Vagina (tissue), 2 donors: ENCODE results near the gene AXIN1. TPM values are rescaled to one million over a fixed set of nuclear protein-coding genes. Genes with fewer than 3 reads are reported as not detected.

Source experiments
- DNase-seq, 2 donors: peaks; one replicate each; pipeline ENCODE4 v3.0.0-alpha.2; 2017; ENCODE audit errors: extremely low spot score in 2 of 2
- H3K27ac ChIP-seq: fragments of 200-600 bp; sonication (generic); one replicate; pipeline ENCODE4 v1.5.1; 2019
- H3K27me3 ChIP-seq: fragments of 200-600 bp; sonication (generic); one replicate; pipeline ENCODE4 v1.5.1; 2019
- H3K36me3 ChIP-seq, 2 donors: fragments of 200-600 bp; sonication (generic); one replicate each; pipeline ENCODE4 v1.5.1; 2017 to 2019
- H3K4me1 ChIP-seq: fragments of 200-600 bp; sonication (generic); one replicate; pipeline ENCODE4 v1.5.1; 2019
- H3K4me3 ChIP-seq, 2 donors: fragments of 200-600 bp; sonication (generic); 1 replicate in 1 of 2; 2 replicates in 1 of 2; pipeline ENCODE4 v1.5.1; 2016 to 2019
- H3K9me3 ChIP-seq: fragments of 200-600 bp; sonication (generic); one replicate; pipeline ENCODE4 v1.5.1; 2019
- CTCF ChIP-seq, 3 experiments: fragments of 450-650 bp in 2 of 3; fragments of 200-600 bp in 1 of 3; sonication (generic) in 1 of 3; IDR thresholded peaks; one replicate each; pipeline ENCODE4 v1.5.1; 2017 to 2019; ENCODE audit warnings: antibody characterized with exemption in 3 of 3, mild to moderate bottlenecking in 2 of 3, moderate library complexity in 2 of 3
- POLR2A ChIP-seq, 2 donors: fragments of 450-650 bp; IDR thresholded peaks; one replicate each; pipeline ENCODE4 v1.6.1; 2017; ENCODE audit warnings: antibody characterized with exemption in 2 of 2, mild to moderate bottlenecking in 2 of 2, moderate library complexity in 2 of 2
- POLR2AphosphoS5 ChIP-seq, 2 donors: sonication (generic); formaldehyde crosslinking; IDR thresholded peaks; one replicate each; pipeline ENCODE4 v1.9.0; 2017; ENCODE audit warnings: antibody characterized with exemption in 2 of 2, mild to moderate bottlenecking in 2 of 2, low read depth in 1 of 2; ENCODE audit not compliant: insufficient read depth in 1 of 2
- intact Hi-C: fragments of 100-400 bp; cut with DNase I; formaldehyde crosslinking; loops from one replicate; pipeline ENCODE4 v1.15.1; 2023
- total RNA-seq: library from RNA; depleted of rRNA; stranded (reverse); fragments of >200 nt; gene quantifications from one replicate; pipeline ENCODE4 v1.2.3, GENCODE V29; 2016

The AXIN1 gene
- total RNA-seq, 1 donor from 2014 or later = 16.9 TPM

- Histone ChIP-seq H3K4me3 (no peak overlapping the region), H3K4me1 (no peaks in the 10 kb centered on the region), H3K27ac (no peak overlapping the region), H3K27me3 (no peaks in the 10 kb centered on the region), H3K9me3 (no peaks in the 10 kb centered on the region), H3K36me3 (peaks cover 0 to 36% of the 10 kb centered on the region in 2 donors)
- TF ChIP-seq POLR2A (IDR thresholded peaks at IDR 0.05) (no peak), POLR2AphosphoS5 (IDR thresholded peaks at IDR 0.05; ENCODE audit: insufficient read depth in 1 of 2, low read depth in 1 of 2) (no peak), CTCF (IDR thresholded peaks at IDR 0.05) (no peak)
- intact Hi-C loops = no loop called here
- DNase-seq = no peak
These were observed 97.3 kb downstream of the AXIN1 start for GRCh38 chr16:255183-255582.

GRCh38 chr16:254461-254860 is 98.1 kb downstream of the AXIN1 start:
- TF ChIP-seq CTCF (IDR thresholded peaks at IDR 0.05) (no peak), POLR2A (IDR thresholded peaks at IDR 0.05) (no peak), POLR2AphosphoS5 (IDR thresholded peaks at IDR 0.05; ENCODE audit: insufficient read depth in 1 of 2, low read depth in 1 of 2) (no peak)
- Histone ChIP-seq H3K4me1 (no peaks in the 10 kb centered on the region), H3K27ac (no peak overlapping the region), H3K4me3 (no peak overlapping the region), H3K27me3 (no peaks in the 10 kb centered on the region), H3K9me3 (no peaks in the 10 kb centered on the region), H3K36me3 (peaks cover 0 to 32% of the 10 kb centered on the region in 2 donors)
- no peak for DNase-seq
- intact Hi-C loops = no loop called here

GRCh38 chr16:253833-254232 is 98.7 kb downstream of the AXIN1 start:
- H3K36me3 ChIP-seq = peaks cover 0 to 28% of the 10 kb centered on the region in 2 donors
- intact Hi-C loops = no loop called here
- H3K4me3 ChIP-seq = no peak overlapping the region
- no peak overlapping the region for H3K27ac ChIP-seq
- TF ChIP-seq POLR2A (IDR thresholded peaks at IDR 0.05) (no peak), POLR2AphosphoS5 (IDR thresholded peaks at IDR 0.05; ENCODE audit: insufficient read depth in 1 of 2, low read depth in 1 of 2) (no peak), CTCF (IDR thresholded peaks at IDR 0.05) (no peak)
- no peak for DNase-seq
- H3K9me3 ChIP-seq = no peaks in the 10 kb centered on the region
- no peaks in the 10 kb centered on the region for H3K4me1 ChIP-seq
- H3K27me3 ChIP-seq = no peaks in the 10 kb centered on the region

GRCh38 chr16:252366-253337 is 99.9 kb downstream of the AXIN1 start:
- Histone ChIP-seq H3K27ac (no peak overlapping the region), H3K4me1 (no peaks in the 10 kb centered on the region), H3K27me3 (no peaks in the 10 kb centered on the region), H3K9me3 (no peaks in the 10 kb centered on the region), H3K36me3 (peaks cover 0 to 28% of the 10 kb centered on the region in 2 donors), H3K4me3 (no peak overlapping the region)
- TF ChIP-seq CTCF (IDR thresholded peaks at IDR 0.05) = no peak
- TF ChIP-seq POLR2A (IDR thresholded peaks at IDR 0.05) = no peak
- no peak for TF ChIP-seq POLR2AphosphoS5 (IDR thresholded peaks at IDR 0.05; ENCODE audit: insufficient read depth in 1 of 2, low read depth in 1 of 2)
- DNase-seq = no peak
- intact Hi-C loops = no loop called here

GRCh38 chr16:249431-249830 is 103.1 kb downstream of the AXIN1 start:
- H3K4me1 ChIP-seq = no peaks in the 10 kb centered on the region
- no peak for TF ChIP-seq POLR2AphosphoS5 (IDR thresholded peaks at IDR 0.05; ENCODE audit: insufficient read depth in 1 of 2, low read depth in 1 of 2)
- no peak for TF ChIP-seq POLR2A (IDR thresholded peaks at IDR 0.05)
- no peak for TF ChIP-seq CTCF (IDR thresholded peaks at IDR 0.05)
- H3K27ac ChIP-seq = no peak overlapping the region
- intact Hi-C loops = no loop called here
- H3K9me3 ChIP-seq = no peaks in the 10 kb centered on the region
- no peak overlapping the region for H3K4me3 ChIP-seq
- H3K27me3 ChIP-seq = no peaks in the 10 kb centered on the region
- no peak for DNase-seq
- H3K36me3 ChIP-seq = peaks cover 0 to 6% of the 10 kb centered on the region in 2 donors
